ENCODE measurements around the gene DNAJB1. TPM values are rescaled to one million over a fixed set of nuclear protein-coding genes. Genes with fewer than 3 reads are reported as not detected.

The DNAJB1 gene
- total RNA-seq, 1 experiment from 2014 or later, result 54.5 TPM

GRCh38 chr19:14516048-14516534 lies 2.1 kb downstream of the DNAJB1 start (continued):
- TF ChIP-seq AFF4 (CRISPR knock-in tag; IDR thresholded peaks at IDR 0.05; ENCODE audit: borderline replicate concordance) (no peak), E2F5 (CRISPR knock-in tag; IDR thresholded peaks at IDR 0.05) (no peak), MAX (CRISPR knock-in tag; IDR thresholded peaks at IDR 0.05) (no peak)

GRCh38 chr19:14515501-14516047 lies 2.6 kb downstream of the DNAJB1 start:
- H3K27ac Mint-ChIP-seq, result no peak overlapping the region

More at GRCh38 chr19:14515501-14516047, 2.6 kb downstream of the DNAJB1 start:
- POLR2A ChIA-PET, result interaction anchor here (0.8 kb wide), 1 partner anchor 19 kb away, joined by 3 read pairs; no protein-coding TSS in a partner anchor
- peaks cover 27% of the 10 kb centered on the region for H3K4me1 Mint-ChIP-seq
- CTCF ChIA-PET, result interaction anchor here (1.0 to 3.8 kb wide), 3 partner anchors 10 to 35 kb away, joined by 3 to 29 read pairs (median 3); no protein-coding TSS in a partner anchor
- peaks cover 25% of the 10 kb centered on the region for H3K36me3 Mint-ChIP-seq
- no peaks in the 10 kb centered on the region for H3K9me3 Mint-ChIP-seq
- H3K4me3 Mint-ChIP-seq, result peak overlapping the region; percentile 92
- TF ChIP-seq USF2 (CRISPR knock-in tag; IDR thresholded peaks at IDR 0.05) (no peak), NR3C1 (CRISPR knock-in tag; conservative IDR thresholded peaks at IDR 0.05; ENCODE audit: low read depth) (no peak), ZNF121 (CRISPR knock-in tag; IDR thresholded peaks at IDR 0.05) (no peak), NR2C2 (CRISPR knock-in tag; IDR thresholded peaks at IDR 0.05) (no peak), PRDM15 (CRISPR knock-in tag; IDR thresholded peaks at IDR 0.05) (no peak), ZNF671 (CRISPR knock-in tag; IDR thresholded peaks at IDR 0.05) (no peak), ZNF396 (CRISPR knock-in tag; IDR thresholded peaks at IDR 0.05; ENCODE audit: borderline replicate concordance) (no peak), ZMAT4 (CRISPR knock-in tag; IDR thresholded peaks at IDR 0.05) (no peak), ZNF512 (CRISPR knock-in tag; IDR thresholded peaks at IDR 0.05; ENCODE audit: borderline replicate concordance) (no peak), STAT6 (CRISPR knock-in tag; conservative IDR thresholded peaks at IDR 0.05; ENCODE audit: low read depth) (no peak), MAX (CRISPR knock-in tag; IDR thresholded peaks at IDR 0.05) (no peak), ELF4 (CRISPR knock-in tag; IDR thresholded peaks at IDR 0.05; ENCODE audit: low read depth) (no peak), ETV6 (CRISPR knock-in tag; IDR thresholded peaks at IDR 0.05) (no peak), ZSCAN18 (CRISPR knock-in tag; IDR thresholded peaks at IDR 0.05) (no peak)
- ATAC-seq (no peak), DNase-seq (ENCODE audit: low spot score) (no peak)
- H3K27me3 Mint-ChIP-seq (ENCODE audit: low read depth), result no peaks in the 10 kb centered on the region

Data from WTC11 (cell line).